ENCODE measurements around the gene GHDC.
"Not testable (repeated sequence)": the region's sequence is repeated elsewhere in the genome, so short reads cannot be mapped to it uniquely, and the experiment has no call there.

The GHDC gene

GRCh38 chr17:42193969-42194899 lies at the start of gene GHDC:
GHDC (minus strand) TSS chr17:42194494; CDS start chr17:42193581, 913 bp downstream.
- DNase-seq, result peak; percentile 84

GRCh38 chr17:42243493-42243982 lies 49.2 kb upstream of the GHDC start:
- no peak for DNase-seq

- no peak for DNase-seq
Observed at GRCh38 chr17:42241871-42242270, 47.6 kb upstream of the GHDC start.

- DNase-seq, result not testable (repeated sequence)
Observed at GRCh38 chr17:42240863-42241262, 46.6 kb upstream of the GHDC start.

- DNase-seq, result no peak
Observed at GRCh38 chr17:42240201-42240600, 45.9 kb upstream of the GHDC start.

- not testable (repeated sequence) for DNase-seq
Observed at GRCh38 chr17:42239576-42239975, 45.3 kb upstream of the GHDC start.

- DNase-seq, result no peak
Observed at GRCh38 chr17:42236760-42237159, 42.5 kb upstream of the GHDC start.

- no peak for DNase-seq
Observed at GRCh38 chr17:42233994-42234393, 39.7 kb upstream of the GHDC start.

- DNase-seq, result no peak
Observed at GRCh38 chr17:42233156-42233555, 38.9 kb upstream of the GHDC start.

GRCh38 chr17:42230225-42230624 lies 35.9 kb upstream of the GHDC start:
- no peak for DNase-seq

GRCh38 chr17:42227849-42228700 lies 33.8 kb upstream of the GHDC start:
- no peak for DNase-seq

GRCh38 chr17:42225646-42226045 lies 31.4 kb upstream of the GHDC start:
- DNase-seq, result no peak

GRCh38 chr17:42224651-42225050 lies 30.4 kb upstream of the GHDC start:
- DNase-seq, result no peak

- peak; percentile 44 to 67 for DNase-seq
Observed at GRCh38 chr17:42221886-42222745, 27.8 kb upstream of the GHDC start.

- DNase-seq, result not testable (repeated sequence)
Observed at GRCh38 chr17:42219280-42219679, 25.0 kb upstream of the GHDC start.

GRCh38 chr17:42214156-42214555 lies 19.9 kb upstream of the GHDC start:
- no peak for DNase-seq

- DNase-seq, result no peak
Observed at GRCh38 chr17:42212382-42212781, 18.1 kb upstream of the GHDC start.

GRCh38 chr17:42211921-42212341 lies 17.6 kb upstream of the GHDC start:
- not testable (repeated sequence) for DNase-seq

- DNase-seq, result no peak
Observed at GRCh38 chr17:42210046-42210445, 15.8 kb upstream of the GHDC start.

- not testable (repeated sequence) for DNase-seq
Observed at GRCh38 chr17:42206153-42206612, 11.9 kb upstream of the GHDC start.

- no peak for DNase-seq
Observed at GRCh38 chr17:42203354-42203753, 9.1 kb upstream of the GHDC start.

- DNase-seq, result no peak
Observed at GRCh38 chr17:42202696-42203095, 8.4 kb upstream of the GHDC start.
